ENCODE data around the gene IFT122.

DNA sequence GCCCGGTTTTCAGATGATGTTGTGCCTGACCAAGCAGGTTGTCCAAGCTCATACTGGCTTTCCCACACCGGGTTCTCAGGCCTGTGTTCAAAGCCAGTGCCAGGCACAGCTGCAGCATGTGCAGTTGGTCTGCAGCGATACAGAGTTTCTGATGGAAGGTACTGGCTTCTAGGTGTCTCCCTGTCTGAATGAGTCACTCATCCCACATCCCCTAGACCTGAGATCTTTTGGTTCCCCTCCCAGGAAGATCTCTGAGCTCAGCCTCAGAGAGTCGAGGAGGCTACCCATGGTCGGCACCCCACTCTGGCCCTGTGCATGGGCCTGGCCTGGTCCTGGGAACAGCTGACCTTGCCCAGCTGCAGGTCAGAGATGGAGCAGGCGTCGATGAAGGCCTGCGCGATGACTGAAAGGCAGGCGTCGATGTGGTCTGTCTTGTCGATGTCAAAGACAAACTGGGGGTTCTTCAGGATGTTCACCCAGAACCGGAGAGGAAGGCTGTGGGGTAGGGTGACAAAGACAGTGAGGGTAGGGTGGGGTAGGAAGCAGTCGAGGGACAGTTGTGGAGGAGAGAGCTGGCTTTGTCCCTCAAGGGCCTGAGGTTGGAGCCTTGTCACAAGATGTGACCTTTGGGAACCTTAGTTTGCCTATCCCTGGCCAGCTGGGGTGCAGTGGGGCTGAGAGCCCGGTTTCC lies 118.2 kb downstream of the IFT122 start:
- TF ChIP-seq, protein P1, sequence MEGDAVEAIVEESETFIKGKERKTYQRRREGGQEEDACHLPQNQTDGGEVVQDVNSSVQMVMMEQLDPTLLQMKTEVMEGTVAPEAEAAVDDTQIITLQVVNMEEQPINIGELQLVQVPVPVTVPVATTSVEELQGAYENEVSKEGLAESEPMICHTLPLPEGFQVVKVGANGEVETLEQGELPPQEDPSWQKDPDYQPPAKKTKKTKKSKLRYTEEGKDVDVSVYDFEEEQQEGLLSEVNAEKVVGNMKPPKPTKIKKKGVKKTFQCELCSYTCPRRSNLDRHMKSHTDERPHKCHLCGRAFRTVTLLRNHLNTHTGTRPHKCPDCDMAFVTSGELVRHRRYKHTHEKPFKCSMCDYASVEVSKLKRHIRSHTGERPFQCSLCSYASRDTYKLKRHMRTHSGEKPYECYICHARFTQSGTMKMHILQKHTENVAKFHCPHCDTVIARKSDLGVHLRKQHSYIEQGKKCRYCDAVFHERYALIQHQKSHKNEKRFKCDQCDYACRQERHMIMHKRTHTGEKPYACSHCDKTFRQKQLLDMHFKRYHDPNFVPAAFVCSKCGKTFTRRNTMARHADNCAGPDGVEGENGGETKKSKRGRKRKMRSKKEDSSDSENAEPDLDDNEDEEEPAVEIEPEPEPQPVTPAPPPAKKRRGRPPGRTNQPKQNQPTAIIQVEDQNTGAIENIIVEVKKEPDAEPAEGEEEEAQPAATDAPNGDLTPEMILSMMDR (IDR thresholded peaks at IDR 0.05), result no peak
- no peak for TF ChIP-seq POLR2A (IDR thresholded peaks at IDR 0.05)
